Nephron (organoid): ENCODE data around the gene DPYD.

Experiments used
- H3K27ac Mint-ChIP-seq, 3 experiments: 2 replicates each; pipeline ENCODE4 v1.8.0; 2020; ENCODE audit warnings: mixed read lengths in 3 of 3, mild to moderate bottlenecking in 2 of 3, moderate library complexity in 1 of 3
- H3K27me3 Mint-ChIP-seq: 2 replicates; pipeline ENCODE4 v1.8.0; 2021; ENCODE audit warnings: low read depth, mild to moderate bottlenecking, moderate library complexity, mixed read lengths
- H3K36me3 Mint-ChIP-seq: 2 replicates; pipeline ENCODE4 v1.8.0; 2020; ENCODE audit warnings: low read depth, mixed read lengths
- H3K4me1 Mint-ChIP-seq: 2 replicates; pipeline ENCODE4 v1.8.0; 2020; ENCODE audit warnings: mixed read lengths
- H3K4me3 Mint-ChIP-seq, 3 experiments: 2 replicates each; pipeline ENCODE4 v1.8.0; 2020; ENCODE audit warnings: mild to moderate bottlenecking in 3 of 3, mixed read lengths in 3 of 3, moderate library complexity in 2 of 3
- H3K9me3 Mint-ChIP-seq: 2 replicates; pipeline ENCODE4 v1.8.0; 2020; ENCODE audit warnings: mixed read lengths
- CTCF ChIP-seq, 3 experiments: fragments of 200-600 bp; sonication (generic); IDR thresholded peaks; one replicate each; pipeline ENCODE4 v1.5.0; 2021; ENCODE audit warnings: antibody characterized with exemption in 3 of 3; ENCODE audit not compliant: unreplicated experiment in 3 of 3

The DPYD gene

GRCh38 chr1:97047421-97047793 is 873.4 kb downstream of the DPYD start:
- TF ChIP-seq CTCF (IDR thresholded peaks at IDR 0.05; ENCODE audit: unreplicated experiment in 3 of 3), result no peak
- Mint-ChIP-seq H3K4me1 (peaks cover 4% of the 10 kb centered on the region), H3K27me3 (no peaks in the 10 kb centered on the region), H3K27ac (peak overlapping the region; percentile 50 to 65 (median 51)), H3K4me3 (no peak overlapping the region), H3K36me3 (no peaks in the 10 kb centered on the region), H3K9me3 (peaks cover 7% of the 10 kb centered on the region)

GRCh38 chr1:97046765-97047420 is 873.9 kb downstream of the DPYD start:
- peak overlapping the region; percentile 50 to 65 (median 51) for H3K27ac Mint-ChIP-seq
- H3K4me3 Mint-ChIP-seq, result no peak overlapping the region
- peaks cover 12% of the 10 kb centered on the region for H3K9me3 Mint-ChIP-seq
- H3K27me3 Mint-ChIP-seq, result no peaks in the 10 kb centered on the region
- TF ChIP-seq CTCF (IDR thresholded peaks at IDR 0.05; ENCODE audit: unreplicated experiment in 3 of 3), result no peak
- peaks cover 4% of the 10 kb centered on the region for H3K4me1 Mint-ChIP-seq
- no peaks in the 10 kb centered on the region for H3K36me3 Mint-ChIP-seq

GRCh38 chr1:97044159-97044760 is 876.6 kb downstream of the DPYD start:
- H3K36me3 Mint-ChIP-seq, result no peaks in the 10 kb centered on the region
- no peaks in the 10 kb centered on the region for H3K27me3 Mint-ChIP-seq
- H3K9me3 Mint-ChIP-seq, result peaks cover 34% of the 10 kb centered on the region
- H3K27ac Mint-ChIP-seq, result no peak overlapping the region
- no peak overlapping the region for H3K4me3 Mint-ChIP-seq
- no peak for TF ChIP-seq CTCF (IDR thresholded peaks at IDR 0.05; ENCODE audit: unreplicated experiment in 3 of 3)
- peaks cover 4% of the 10 kb centered on the region for H3K4me1 Mint-ChIP-seq

- Mint-ChIP-seq H3K9me3 (peaks cover 44% of the 10 kb centered on the region), H3K36me3 (no peaks in the 10 kb centered on the region), H3K4me3 (no peak overlapping the region), H3K4me1 (peaks cover 4% of the 10 kb centered on the region), H3K27ac (no peak overlapping the region), H3K27me3 (no peaks in the 10 kb centered on the region)
- no peak for TF ChIP-seq CTCF (IDR thresholded peaks at IDR 0.05; ENCODE audit: unreplicated experiment in 3 of 3)
Measured at GRCh38 chr1:97042551-97042950, 878.3 kb downstream of the DPYD start.

GRCh38 chr1:97041026-97041425 is 879.8 kb downstream of the DPYD start:
- H3K27ac Mint-ChIP-seq, result peak overlapping the region in 1 of 3 experiments; percentile 32
- no peak overlapping the region for H3K4me3 Mint-ChIP-seq
- no peaks in the 10 kb centered on the region for H3K4me1 Mint-ChIP-seq
- H3K36me3 Mint-ChIP-seq, result no peaks in the 10 kb centered on the region
- peaks cover 44% of the 10 kb centered on the region for H3K9me3 Mint-ChIP-seq
- TF ChIP-seq CTCF (IDR thresholded peaks at IDR 0.05; ENCODE audit: unreplicated experiment in 3 of 3), result no peak
- no peaks in the 10 kb centered on the region for H3K27me3 Mint-ChIP-seq

GRCh38 chr1:97038410-97038809 is 882.4 kb downstream of the DPYD start:
- no peaks in the 10 kb centered on the region for H3K36me3 Mint-ChIP-seq
- H3K4me1 Mint-ChIP-seq, result no peaks in the 10 kb centered on the region
- H3K27me3 Mint-ChIP-seq, result no peaks in the 10 kb centered on the region
- H3K9me3 Mint-ChIP-seq, result peaks cover 44% of the 10 kb centered on the region
- no peak for TF ChIP-seq CTCF (IDR thresholded peaks at IDR 0.05; ENCODE audit: unreplicated experiment in 3 of 3)
- H3K27ac Mint-ChIP-seq, result no peak overlapping the region
- no peak overlapping the region for H3K4me3 Mint-ChIP-seq
